ENCODE measurements around the gene POLR2E. TPM values are rescaled to one million over a fixed set of nuclear protein-coding genes. Genes with fewer than 3 reads are reported as not detected.

The POLR2E gene
- total and polyA plus RNA-seq, 9 of the 15 experiments (the other 6 are each of a cell fraction or from before 2014, with no cell fraction given) = 3.4 to 413 (median 244) TPM

DNA sequence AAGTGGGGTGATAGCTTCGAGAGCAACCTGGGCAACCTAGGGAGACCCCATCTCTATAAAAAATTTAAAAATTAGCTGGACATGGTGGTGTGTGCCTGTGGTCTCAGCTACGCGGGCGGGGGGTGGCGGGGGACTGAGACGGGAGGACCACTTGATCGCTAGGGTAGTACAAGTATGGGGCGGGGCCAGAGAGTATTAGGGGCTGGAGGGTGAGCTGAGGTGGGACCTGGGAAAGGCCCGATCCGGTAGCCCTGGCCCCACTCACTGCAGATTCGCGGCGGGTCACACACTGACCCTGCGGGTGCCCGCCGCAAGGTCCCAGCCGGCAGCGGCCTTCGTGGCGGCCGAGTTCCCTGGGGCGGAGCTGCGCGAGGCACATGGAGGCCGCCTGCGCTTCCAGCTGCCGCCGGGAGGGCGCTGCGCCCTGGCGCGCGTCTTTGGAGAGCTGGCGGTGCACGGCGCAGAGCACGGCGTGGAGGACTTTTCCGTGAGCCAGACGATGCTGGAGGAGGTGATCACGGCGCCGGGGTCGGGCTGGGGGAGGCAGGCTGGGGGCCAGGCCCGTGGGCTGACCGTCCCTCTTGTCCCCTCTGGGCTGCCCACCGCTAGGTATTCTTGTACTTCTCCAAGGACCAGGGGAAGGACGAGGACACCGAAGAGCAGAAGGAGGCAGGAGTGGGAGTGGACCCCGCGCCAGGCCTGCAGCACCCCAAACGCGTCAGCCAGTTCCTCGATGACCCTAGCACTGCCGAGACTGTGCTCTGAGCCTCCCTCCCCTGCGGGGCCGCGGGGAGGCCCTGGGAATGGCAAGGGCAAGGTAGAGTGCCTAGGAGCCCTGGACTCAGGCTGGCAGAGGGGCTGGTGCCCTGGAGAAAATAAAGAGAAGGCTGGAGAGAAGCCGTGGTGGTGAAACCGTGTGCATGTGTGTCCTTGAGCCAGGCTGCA is 30.2 kb downstream of the POLR2E start (continued):
- TF ChIP-seq, protein P1, sequence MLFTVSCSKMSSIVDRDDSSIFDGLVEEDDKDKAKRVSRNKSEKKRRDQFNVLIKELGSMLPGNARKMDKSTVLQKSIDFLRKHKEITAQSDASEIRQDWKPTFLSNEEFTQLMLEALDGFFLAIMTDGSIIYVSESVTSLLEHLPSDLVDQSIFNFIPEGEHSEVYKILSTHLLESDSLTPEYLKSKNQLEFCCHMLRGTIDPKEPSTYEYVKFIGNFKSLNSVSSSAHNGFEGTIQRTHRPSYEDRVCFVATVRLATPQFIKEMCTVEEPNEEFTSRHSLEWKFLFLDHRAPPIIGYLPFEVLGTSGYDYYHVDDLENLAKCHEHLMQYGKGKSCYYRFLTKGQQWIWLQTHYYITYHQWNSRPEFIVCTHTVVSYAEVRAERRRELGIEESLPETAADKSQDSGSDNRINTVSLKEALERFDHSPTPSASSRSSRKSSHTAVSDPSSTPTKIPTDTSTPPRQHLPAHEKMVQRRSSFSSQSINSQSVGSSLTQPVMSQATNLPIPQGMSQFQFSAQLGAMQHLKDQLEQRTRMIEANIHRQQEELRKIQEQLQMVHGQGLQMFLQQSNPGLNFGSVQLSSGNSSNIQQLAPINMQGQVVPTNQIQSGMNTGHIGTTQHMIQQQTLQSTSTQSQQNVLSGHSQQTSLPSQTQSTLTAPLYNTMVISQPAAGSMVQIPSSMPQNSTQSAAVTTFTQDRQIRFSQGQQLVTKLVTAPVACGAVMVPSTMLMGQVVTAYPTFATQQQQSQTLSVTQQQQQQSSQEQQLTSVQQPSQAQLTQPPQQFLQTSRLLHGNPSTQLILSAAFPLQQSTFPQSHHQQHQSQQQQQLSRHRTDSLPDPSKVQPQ (CRISPR knock-in tag; IDR thresholded peaks at IDR 0.05; ENCODE audit: borderline replicate concordance) = no peak
- TF ChIP-seq ETV1 (tag; conservative IDR thresholded peaks at IDR 0.05; ENCODE audit: low read depth) (no peak), FIP1L1 (IDR thresholded peaks at IDR 0.05; ENCODE audit: low read depth, low read length, poor library complexity, severe bottlenecking) (no peak), SMARCA4 (IDR thresholded peaks at IDR 0.05) (no peak), ZNF212 (CRISPR knock-in tag; IDR thresholded peaks at IDR 0.05) (no peak), KLF1 (tag; IDR thresholded peaks at IDR 0.05) (no peak), ESRRB (CRISPR knock-in tag; IDR thresholded peaks at IDR 0.05; ENCODE audit: borderline replicate concordance) (no peak), ZNF143 (CRISPR knock-in tag; IDR thresholded peaks at IDR 0.05) (peak; percentile 33; the same call in 1 of the 2 replicates), RBM39 (optimal IDR thresholded peaks at IDR 0.05; ENCODE audit: low read depth, low read length) (no peak), MECOM (CRISPR knock-in tag; IDR thresholded peaks at IDR 0.05) (no peak), ZNF507 (tag; conservative IDR thresholded peaks at IDR 0.05) (no peak), HDAC8 (tag; IDR thresholded peaks at IDR 0.05) (no peak), MCM2 (IDR thresholded peaks at IDR 0.05; ENCODE audit: low read depth) (no peak), RBM22 (IDR thresholded peaks at IDR 0.05; ENCODE audit: low read depth, low read length, poor library complexity, severe bottlenecking) (peak; percentile 6), PHTF2 (CRISPR knock-in tag; IDR thresholded peaks at IDR 0.05) (no peak), NCOA6 (IDR thresholded peaks at IDR 0.05) (no peak), SRF (CRISPR knock-in tag; IDR thresholded peaks at IDR 0.05) (no peak), PHF21A (IDR thresholded peaks at IDR 0.05; ENCODE audit: borderline replicate concordance, low read depth) (no peak), SAP30 (IDR thresholded peaks at IDR 0.05; ENCODE audit: borderline replicate concordance, insufficient read depth, low read depth, low read length, poor library complexity, severe bottlenecking) (no peak), ZNF134 (CRISPR knock-in tag; conservative IDR thresholded peaks at IDR 0.05) (no peak), TEAD4 (IDR thresholded peaks at IDR 0.05; ENCODE audit: low read length) (no peak), TEAD4 (CRISPR knock-in tag; IDR thresholded peaks at IDR 0.05; ENCODE audit: borderline replicate concordance) (no peak)
- TF ChIP-seq, protein P2, sequence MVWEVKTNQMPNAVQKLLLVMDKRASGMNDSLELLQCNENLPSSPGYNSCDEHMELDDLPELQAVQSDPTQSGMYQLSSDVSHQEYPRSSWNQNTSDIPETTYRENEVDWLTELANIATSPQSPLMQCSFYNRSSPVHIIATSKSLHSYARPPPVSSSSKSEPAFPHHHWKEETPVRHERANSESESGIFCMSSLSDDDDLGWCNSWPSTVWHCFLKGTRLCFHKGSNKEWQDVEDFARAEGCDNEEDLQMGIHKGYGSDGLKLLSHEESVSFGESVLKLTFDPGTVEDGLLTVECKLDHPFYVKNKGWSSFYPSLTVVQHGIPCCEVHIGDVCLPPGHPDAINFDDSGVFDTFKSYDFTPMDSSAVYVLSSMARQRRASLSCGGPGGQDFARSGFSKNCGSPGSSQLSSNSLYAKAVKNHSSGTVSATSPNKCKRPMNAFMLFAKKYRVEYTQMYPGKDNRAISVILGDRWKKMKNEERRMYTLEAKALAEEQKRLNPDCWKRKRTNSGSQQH (CRISPR knock-in tag; IDR thresholded peaks at IDR 0.05) = no peak
- TF ChIP-seq, protein P3, sequence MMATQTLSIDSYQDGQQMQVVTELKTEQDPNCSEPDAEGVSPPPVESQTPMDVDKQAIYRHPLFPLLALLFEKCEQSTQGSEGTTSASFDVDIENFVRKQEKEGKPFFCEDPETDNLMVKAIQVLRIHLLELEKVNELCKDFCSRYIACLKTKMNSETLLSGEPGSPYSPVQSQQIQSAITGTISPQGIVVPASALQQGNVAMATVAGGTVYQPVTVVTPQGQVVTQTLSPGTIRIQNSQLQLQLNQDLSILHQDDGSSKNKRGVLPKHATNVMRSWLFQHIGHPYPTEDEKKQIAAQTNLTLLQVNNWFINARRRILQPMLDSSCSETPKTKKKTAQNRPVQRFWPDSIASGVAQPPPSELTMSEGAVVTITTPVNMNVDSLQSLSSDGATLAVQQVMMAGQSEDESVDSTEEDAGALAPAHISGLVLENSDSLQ (IDR thresholded peaks at IDR 0.05) = no peak

Data from K562 (cell line).